Activated T-cell treated with anti-CD3 and anti-CD28 coated beads, Interleukin-2, amount 50 U/mL, for 4 hours (primary cell): ENCODE results near the gene DNAJB9. TPM values are rescaled to one million over a fixed set of nuclear protein-coding genes. Genes with fewer than 3 reads are reported as not detected.

ENCODE experiments used
- ATAC-seq, 2 donors: fragments of 200-7000 bp; cut with Tn5 transposase; one replicate each; pipeline ENCODE4 v1.10.0; 2021
- DNase-seq: peaks from one replicate; pipeline ENCODE4 v3.0.0-alpha.2; 2020
- H3K27me3 Mint-ChIP-seq: one replicate; pipeline ENCODE4 v1.8.0; 2021; ENCODE audit warnings: low read depth, mixed read lengths
- H3K36me3 Mint-ChIP-seq: one replicate; pipeline ENCODE4 v1.8.0; 2022; ENCODE audit warnings: mixed read lengths; ENCODE audit not compliant: insufficient read depth
- H3K4me1 Mint-ChIP-seq: one replicate; pipeline ENCODE4 v1.8.0; 2021; ENCODE audit warnings: low read depth, mixed read lengths
- H3K4me3 Mint-ChIP-seq: one replicate; pipeline ENCODE4 v1.8.0; 2021; ENCODE audit warnings: mild to moderate bottlenecking, moderate library complexity, mixed read lengths
- H3K9me3 Mint-ChIP-seq: one replicate; pipeline ENCODE4 v1.8.0; 2021; ENCODE audit warnings: mixed read lengths
- total RNA-seq, 3 donors: library from RNA; stranded (reverse); gene quantifications; one replicate each; pipeline ENCODE4 v1.2.1, GENCODE V29; 2021

Gene DNAJB9
- total RNA-seq, 3 donors from 2014 or later, result 10.2 to 14.6 (median 13.2) TPM

DNA sequence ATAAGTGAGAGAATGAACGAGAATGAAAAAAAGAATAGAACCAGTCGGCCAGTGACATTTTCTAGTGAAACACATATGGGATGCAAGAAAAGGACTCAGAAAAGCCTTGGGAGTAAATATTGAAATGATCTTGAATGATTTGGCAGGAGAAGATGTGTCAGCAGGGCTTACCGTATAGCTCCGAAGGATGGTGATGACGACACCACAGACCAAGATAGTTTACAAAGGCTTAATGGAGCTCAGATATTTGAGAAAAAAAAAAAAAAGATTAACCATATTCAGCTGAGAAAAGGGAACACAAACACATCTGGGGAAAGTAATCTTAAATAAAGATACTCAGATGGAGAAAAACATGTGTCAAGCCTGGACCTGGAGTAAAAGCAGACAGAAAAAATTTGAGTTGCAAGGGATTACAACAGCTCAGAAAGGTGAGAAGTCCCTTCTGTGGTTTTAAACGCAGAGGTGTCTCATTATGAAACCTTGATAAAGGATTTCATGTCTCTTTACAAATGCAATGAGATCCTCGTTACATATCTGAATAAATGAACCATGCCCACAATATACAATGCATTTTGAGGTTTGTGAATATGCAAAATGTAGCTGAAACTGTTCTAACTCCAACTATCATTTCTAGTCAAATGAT, 36.0 kb downstream of the DNAJB9 start:
- no peaks in the 10 kb centered on the region for H3K27me3 Mint-ChIP-seq
- no peaks in the 10 kb centered on the region for H3K4me1 Mint-ChIP-seq
- H3K9me3 Mint-ChIP-seq, result no peaks in the 10 kb centered on the region
- DNase-seq (no peak), ATAC-seq (no peak)
- no peaks in the 10 kb centered on the region for H3K36me3 Mint-ChIP-seq
- H3K4me3 Mint-ChIP-seq, result no peak overlapping the region

DNA sequence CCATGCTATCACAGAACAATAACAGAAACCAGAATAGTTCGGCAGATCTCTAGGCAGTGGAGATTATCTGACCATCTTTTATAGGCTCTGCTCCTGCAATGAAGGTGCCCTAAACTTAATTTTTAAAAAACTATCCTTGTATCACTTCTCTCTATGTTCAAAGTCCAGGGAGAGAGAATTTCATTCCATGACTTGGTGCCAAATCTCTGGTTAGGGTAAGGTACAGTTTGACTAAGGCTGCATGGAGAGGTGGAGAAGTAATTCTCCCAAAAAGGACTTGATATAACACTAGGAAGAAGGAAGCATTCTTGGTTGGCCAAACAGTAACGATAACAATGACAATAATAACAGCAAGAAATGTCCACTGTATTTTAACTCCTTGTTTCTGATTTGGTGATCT, 40.0 kb downstream of the DNAJB9 start:
- Mint-ChIP-seq H3K4me3 (no peak overlapping the region), H3K36me3 (no peaks in the 10 kb centered on the region), H3K27me3 (no peaks in the 10 kb centered on the region), H3K4me1 (no peaks in the 10 kb centered on the region), H3K9me3 (no peaks in the 10 kb centered on the region)
- DNase-seq (no peak), ATAC-seq (no peak)

DNA sequence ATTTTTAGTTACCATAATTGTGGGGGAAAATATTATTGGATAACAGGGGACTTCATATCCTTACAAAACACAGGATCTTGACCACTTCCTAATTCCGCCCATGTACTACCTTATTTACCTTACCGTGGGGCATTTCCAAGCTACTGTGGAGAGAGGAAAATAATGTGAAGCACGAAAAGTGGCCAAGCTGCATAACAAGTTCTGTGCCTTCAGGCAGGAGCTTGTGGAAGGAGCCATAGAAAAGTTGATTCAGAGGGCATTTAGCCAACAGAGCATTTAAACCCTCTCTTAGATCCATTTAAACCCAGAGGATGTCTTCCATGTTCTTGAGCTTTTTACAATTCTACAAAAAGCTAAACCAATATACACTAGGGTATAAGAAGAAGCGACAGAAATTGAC, 41.6 kb downstream of the DNAJB9 start:
- H3K4me1 Mint-ChIP-seq, result no peaks in the 10 kb centered on the region
- H3K9me3 Mint-ChIP-seq, result no peaks in the 10 kb centered on the region
- no peaks in the 10 kb centered on the region for H3K36me3 Mint-ChIP-seq
- no peak for DNase-seq
- no peak overlapping the region for H3K4me3 Mint-ChIP-seq
- H3K27me3 Mint-ChIP-seq, result no peaks in the 10 kb centered on the region
- ATAC-seq, result no peak

DNA sequence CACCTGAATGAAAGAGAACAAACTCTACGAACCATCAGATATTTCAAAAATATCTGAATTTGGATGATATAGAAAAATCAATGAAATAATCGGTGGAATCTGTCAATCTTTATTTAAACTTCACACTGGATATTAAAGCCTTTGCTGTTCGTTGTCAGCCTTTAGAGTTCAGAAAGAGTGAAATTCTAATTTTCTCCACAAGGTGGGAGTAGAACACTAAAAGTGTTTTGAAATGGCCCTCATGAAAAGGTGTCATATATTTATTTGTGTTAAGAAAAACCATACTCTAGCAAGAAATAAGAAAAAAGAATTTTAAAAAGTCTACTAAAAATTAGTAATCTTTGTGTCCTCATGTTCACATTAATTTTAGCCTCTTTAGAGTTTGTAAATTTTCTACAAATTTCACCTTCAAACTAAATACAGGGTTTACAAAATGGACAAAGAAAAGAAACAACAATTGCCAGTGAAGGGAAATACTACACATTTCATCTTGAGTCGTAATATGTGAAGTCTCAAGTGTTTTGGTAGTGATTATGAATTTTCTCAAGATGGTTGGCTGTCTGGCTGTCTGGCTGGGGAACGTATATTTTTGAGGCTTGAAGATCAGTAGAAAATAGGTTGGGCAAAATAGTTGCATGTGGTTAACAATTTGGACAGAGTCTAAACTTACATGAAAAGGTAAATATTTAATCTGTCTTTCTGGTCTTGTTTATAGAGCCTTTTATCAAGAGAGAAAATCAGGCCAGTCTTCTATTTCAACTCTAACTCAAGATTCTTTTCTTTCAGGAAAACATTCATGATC, 43.7 kb downstream of the DNAJB9 start:
- no peaks in the 10 kb centered on the region for H3K4me1 Mint-ChIP-seq
- no peaks in the 10 kb centered on the region for H3K27me3 Mint-ChIP-seq
- no peaks in the 10 kb centered on the region for H3K36me3 Mint-ChIP-seq
- DNase-seq, result no peak
- H3K9me3 Mint-ChIP-seq, result no peaks in the 10 kb centered on the region
- H3K4me3 Mint-ChIP-seq, result no peak overlapping the region
- no peak for ATAC-seq

DNA sequence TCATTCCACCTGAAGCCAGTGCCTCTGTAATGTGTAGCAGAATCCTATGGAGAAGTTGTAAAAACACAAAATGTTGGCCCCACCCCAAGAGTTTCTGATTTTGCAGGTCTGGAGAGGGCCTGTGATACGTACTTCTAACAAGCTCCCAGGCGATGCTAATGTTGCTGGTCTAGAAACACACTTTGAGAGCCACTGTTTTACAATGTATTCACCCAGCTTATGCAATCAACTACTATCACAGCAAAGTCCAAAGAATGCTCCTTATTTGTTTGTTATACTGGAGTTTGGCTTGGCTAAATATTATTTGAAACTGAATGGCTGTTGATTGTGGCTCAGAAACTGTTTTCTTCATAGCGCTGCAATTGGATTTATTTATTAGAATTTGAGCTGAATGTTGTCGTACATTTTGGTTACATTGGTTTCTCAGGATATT, 44.3 kb downstream of the DNAJB9 start:
- DNase-seq (no peak), ATAC-seq (no peak)
- H3K36me3 Mint-ChIP-seq, result no peaks in the 10 kb centered on the region
- H3K4me3 Mint-ChIP-seq, result no peak overlapping the region
- H3K4me1 Mint-ChIP-seq, result no peaks in the 10 kb centered on the region
- no peaks in the 10 kb centered on the region for H3K9me3 Mint-ChIP-seq
- no peaks in the 10 kb centered on the region for H3K27me3 Mint-ChIP-seq

DNA sequence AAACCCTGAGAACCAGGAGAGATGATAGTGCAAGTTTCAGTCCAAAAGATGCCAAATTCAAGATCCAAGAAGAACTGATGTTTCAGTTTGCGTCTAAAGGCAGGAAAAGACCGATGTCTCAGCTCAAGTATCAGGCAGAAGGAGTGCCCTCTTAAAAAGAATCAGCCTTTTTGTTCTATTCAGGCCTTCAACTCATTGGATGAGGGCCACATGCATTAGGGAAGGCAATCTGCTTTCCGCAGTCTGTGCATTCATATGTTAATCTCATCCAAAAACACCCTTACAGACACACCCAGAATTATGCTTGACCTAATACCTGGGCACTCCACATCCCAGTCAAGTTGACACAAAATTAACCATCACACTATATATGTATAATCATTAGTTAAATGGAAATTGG, 45.2 kb downstream of the DNAJB9 start:
- Mint-ChIP-seq H3K27me3 (no peaks in the 10 kb centered on the region), H3K4me1 (no peaks in the 10 kb centered on the region), H3K36me3 (no peaks in the 10 kb centered on the region), H3K9me3 (no peaks in the 10 kb centered on the region), H3K4me3 (no peak overlapping the region)
- no peak for DNase-seq
- no peak for ATAC-seq

DNA sequence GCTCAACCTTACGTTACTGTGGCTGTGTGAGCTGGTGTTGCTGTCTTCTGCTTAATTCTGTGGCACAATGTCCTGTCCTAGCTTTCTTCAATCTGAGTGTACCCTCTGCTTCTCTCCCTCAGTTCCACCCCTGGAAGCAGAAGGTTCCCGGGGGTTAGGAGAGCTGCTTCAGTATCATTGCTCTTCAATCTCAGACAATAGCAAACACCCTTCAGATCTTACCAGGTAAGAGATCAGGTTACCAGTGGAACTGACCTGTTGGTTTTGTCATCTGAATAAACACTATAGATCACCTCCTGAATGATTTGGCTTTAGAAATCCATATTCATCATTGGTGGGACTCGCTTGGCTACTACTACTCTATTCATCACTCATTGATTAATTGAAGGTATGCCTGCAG, 48.4 kb downstream of the DNAJB9 start:
- H3K4me3 Mint-ChIP-seq, result no peak overlapping the region
- no peak for DNase-seq
- H3K4me1 Mint-ChIP-seq, result no peaks in the 10 kb centered on the region
- peaks cover 6% of the 10 kb centered on the region for H3K27me3 Mint-ChIP-seq
- H3K36me3 Mint-ChIP-seq, result no peaks in the 10 kb centered on the region
- H3K9me3 Mint-ChIP-seq, result no peaks in the 10 kb centered on the region
- no peak for ATAC-seq

DNA sequence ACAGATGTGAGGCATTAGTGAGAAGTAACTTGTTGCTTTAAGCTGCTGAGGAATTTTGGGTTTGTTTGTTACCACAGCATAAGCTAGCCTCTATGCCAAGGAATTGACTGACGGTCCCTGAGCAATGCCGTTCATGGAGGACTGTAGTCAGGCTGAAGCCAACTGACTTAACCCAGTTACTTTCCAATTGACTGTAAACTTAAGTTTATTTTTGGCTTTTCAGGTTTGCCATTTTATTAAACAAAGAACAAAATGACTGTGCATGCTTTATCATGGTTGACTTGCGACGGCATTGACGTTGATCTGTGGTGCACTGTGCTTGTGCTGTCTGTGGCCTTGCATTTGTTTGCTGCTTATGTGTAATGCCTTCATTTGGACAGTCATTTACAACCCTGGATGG, 53.5 kb downstream of the DNAJB9 start:
- H3K4me3 Mint-ChIP-seq, result no peak overlapping the region
- no peaks in the 10 kb centered on the region for H3K36me3 Mint-ChIP-seq
- H3K9me3 Mint-ChIP-seq, result no peaks in the 10 kb centered on the region
- H3K4me1 Mint-ChIP-seq, result no peaks in the 10 kb centered on the region
- H3K27me3 Mint-ChIP-seq, result peaks cover 20% of the 10 kb centered on the region
- no peak for DNase-seq
- ATAC-seq, result peak in 1 of 2 donors; percentile 21

Other genes with a start within 250 kb of the DNAJB9 start
- gene NRCAM, start 113.4 kb upstream of the DNAJB9 start, total RNA-seq, result under 1 TPM; 0.53 to 0.73 (median 0.69) TPM
- gene PNPLA8, start 43.7 kb upstream of the DNAJB9 start, total RNA-seq, result 1 to 10 TPM; 6.9 to 8.6 (median 8.3) TPM
- gene THAP5, start 168 bp upstream of the DNAJB9 start, total RNA-seq, result 10 to 100 TPM; 29.0 to 35.4 (median 31.7) TPM